Measurements from ENCODE around the gene APOE.

The APOE gene

GRCh38 chr19:44951179-44952159 is 45.9 kb downstream of the APOE start:
- H3K4me3 ChIP-seq (ENCODE audit: low read depth, low read length): no peak overlapping the region

GRCh38 chr19:44954278-44954648 is 48.7 kb downstream of the APOE start:
- H3K4me3 ChIP-seq (ENCODE audit: low read depth, low read length): peak overlapping the region; percentile 99

- peak within 1 kb of the TSS; percentile 99 for H3K4me3 ChIP-seq (ENCODE audit: low read depth, low read length)
Measured at GRCh38 chr19:44954649-44955504, 49.3 kb downstream of the APOE start, which contains the start of gene CLPTM1. Gene CLPTM1 (plus strand): TSS chr19:44955380. CDS start chr19:44955396, 16 bp downstream.

- peak overlapping the region; percentile 99 for H3K4me3 ChIP-seq (ENCODE audit: low read depth, low read length)
Measured at GRCh38 chr19:44955505-44956439, 50.2 kb downstream of the APOE start.

- no peak overlapping the region for H3K4me3 ChIP-seq (ENCODE audit: low read depth, low read length)
Measured at GRCh38 chr19:44957526-44957925, 51.9 kb downstream of the APOE start.

GRCh38 chr19:44958090-44958489 is 52.5 kb downstream of the APOE start:
- no peak overlapping the region for H3K4me3 ChIP-seq (ENCODE audit: low read depth, low read length)
